ENCODE measurements around the gene MSANTD2. TPM values are rescaled to one million over a fixed set of nuclear protein-coding genes. Genes with fewer than 3 reads are reported as not detected.

MSANTD2 gene
- total RNA-seq, 3 donors from 2014 or later: 7.2 to 13.6 (median 8.4) TPM

DNA sequence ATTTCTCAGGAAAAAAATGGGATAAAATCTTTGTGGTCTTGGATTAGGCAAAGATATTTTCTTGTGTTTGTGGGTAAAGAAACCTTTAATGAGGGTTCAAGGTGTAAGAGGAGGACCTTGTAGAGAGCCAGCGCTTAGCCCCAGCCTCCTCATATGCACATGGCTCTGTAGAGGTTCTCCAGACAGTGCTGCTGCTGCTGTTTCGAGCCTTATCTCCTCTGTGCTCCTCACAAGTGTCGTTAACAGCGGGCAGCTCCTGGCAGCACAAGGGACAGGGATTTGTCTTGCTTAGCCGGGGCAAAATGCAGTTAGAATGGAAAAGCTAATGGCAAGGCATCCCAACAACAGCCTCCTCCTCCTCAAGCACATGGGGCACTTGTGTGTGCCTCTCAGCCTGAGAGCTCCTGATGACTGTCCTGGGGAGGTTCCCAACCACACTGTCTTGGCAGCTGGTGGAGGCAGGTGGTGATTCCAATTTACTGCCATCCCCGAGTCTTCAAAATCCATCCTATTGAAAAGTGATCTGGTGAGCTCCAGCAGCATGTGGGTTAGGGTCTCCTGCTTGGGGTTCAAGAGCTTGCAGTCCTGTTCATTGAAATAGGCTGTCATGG is 7.6 kb upstream of the MSANTD2 start:
- Histone ChIP-seq H3K9me3 (no peaks in the 10 kb centered on the region), H3K4me1 (ENCODE audit: low read depth) (no peaks in the 10 kb centered on the region), H3K4me3 (no peak overlapping the region), H3K36me3 (ENCODE audit: low read depth) (no peaks in the 10 kb centered on the region)
- DNase-seq (no peak), ATAC-seq (no peak)
- intact Hi-C loops (cut with DNase I, micrococcal nuclease): no loop called here
- TF ChIP-seq, protein P1, sequence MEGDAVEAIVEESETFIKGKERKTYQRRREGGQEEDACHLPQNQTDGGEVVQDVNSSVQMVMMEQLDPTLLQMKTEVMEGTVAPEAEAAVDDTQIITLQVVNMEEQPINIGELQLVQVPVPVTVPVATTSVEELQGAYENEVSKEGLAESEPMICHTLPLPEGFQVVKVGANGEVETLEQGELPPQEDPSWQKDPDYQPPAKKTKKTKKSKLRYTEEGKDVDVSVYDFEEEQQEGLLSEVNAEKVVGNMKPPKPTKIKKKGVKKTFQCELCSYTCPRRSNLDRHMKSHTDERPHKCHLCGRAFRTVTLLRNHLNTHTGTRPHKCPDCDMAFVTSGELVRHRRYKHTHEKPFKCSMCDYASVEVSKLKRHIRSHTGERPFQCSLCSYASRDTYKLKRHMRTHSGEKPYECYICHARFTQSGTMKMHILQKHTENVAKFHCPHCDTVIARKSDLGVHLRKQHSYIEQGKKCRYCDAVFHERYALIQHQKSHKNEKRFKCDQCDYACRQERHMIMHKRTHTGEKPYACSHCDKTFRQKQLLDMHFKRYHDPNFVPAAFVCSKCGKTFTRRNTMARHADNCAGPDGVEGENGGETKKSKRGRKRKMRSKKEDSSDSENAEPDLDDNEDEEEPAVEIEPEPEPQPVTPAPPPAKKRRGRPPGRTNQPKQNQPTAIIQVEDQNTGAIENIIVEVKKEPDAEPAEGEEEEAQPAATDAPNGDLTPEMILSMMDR (IDR thresholded peaks at IDR 0.05): no peak

GRCh38 chr11:124807201-124807600 is 7.0 kb upstream of the MSANTD2 start:
- H3K4me3 ChIP-seq: no peak overlapping the region
- no peaks in the 10 kb centered on the region for H3K9me3 ChIP-seq
- ATAC-seq: no peak
- TF ChIP-seq, protein P1 (IDR thresholded peaks at IDR 0.05): no peak
- H3K36me3 ChIP-seq (ENCODE audit: low read depth): no peaks in the 10 kb centered on the region
- no peak for DNase-seq
- intact Hi-C loops (cut with DNase I, micrococcal nuclease): no loop called here
- H3K4me1 ChIP-seq (ENCODE audit: low read depth): no peaks in the 10 kb centered on the region

DNA sequence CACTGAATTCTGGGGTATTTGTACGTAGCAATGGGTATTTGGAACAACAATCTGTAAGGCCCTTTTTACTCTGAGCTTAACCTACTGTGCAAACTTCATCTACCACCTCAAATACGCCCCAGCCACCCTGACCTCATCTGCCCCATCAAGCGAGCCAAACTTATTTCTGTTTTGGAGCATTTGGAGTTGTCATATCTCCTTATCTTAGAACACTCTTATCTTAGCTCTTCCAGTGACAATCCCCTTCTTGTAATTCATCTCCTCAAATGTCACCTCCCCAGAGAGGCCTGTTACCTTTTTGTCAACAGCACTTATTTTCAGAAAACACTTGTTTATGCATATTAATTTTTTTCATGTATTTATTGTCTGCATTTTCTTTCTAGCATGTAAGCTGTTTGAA is 4.7 kb upstream of the MSANTD2 start:
- intact Hi-C loops (cut with DNase I, micrococcal nuclease): no loop called here

GRCh38 chr11:124801636-124802312 is 1.6 kb upstream of the MSANTD2 start:
- intact Hi-C loops (cut with DNase I, micrococcal nuclease): no loop called here
- Histone ChIP-seq H3K4me3 (no peak overlapping the region), H3K4me1 (ENCODE audit: low read depth) (peaks cover 11% of the 10 kb centered on the region), H3K36me3 (ENCODE audit: low read depth) (no peaks in the 10 kb centered on the region), H3K9me3 (no peaks in the 10 kb centered on the region)
- ATAC-seq (no peak), DNase-seq (no peak)
- TF ChIP-seq, protein P1 (IDR thresholded peaks at IDR 0.05): no peak

More for the DNA sequence above, 4.7 kb upstream of the MSANTD2 start:
- TF ChIP-seq, protein P1 (IDR thresholded peaks at IDR 0.05): no peak
- Histone ChIP-seq H3K36me3 (ENCODE audit: low read depth) (no peaks in the 10 kb centered on the region), H3K4me3 (no peak overlapping the region), H3K9me3 (no peaks in the 10 kb centered on the region), H3K4me1 (ENCODE audit: low read depth) (no peaks in the 10 kb centered on the region)
- DNase-seq (no peak), ATAC-seq (no peak)

DNA sequence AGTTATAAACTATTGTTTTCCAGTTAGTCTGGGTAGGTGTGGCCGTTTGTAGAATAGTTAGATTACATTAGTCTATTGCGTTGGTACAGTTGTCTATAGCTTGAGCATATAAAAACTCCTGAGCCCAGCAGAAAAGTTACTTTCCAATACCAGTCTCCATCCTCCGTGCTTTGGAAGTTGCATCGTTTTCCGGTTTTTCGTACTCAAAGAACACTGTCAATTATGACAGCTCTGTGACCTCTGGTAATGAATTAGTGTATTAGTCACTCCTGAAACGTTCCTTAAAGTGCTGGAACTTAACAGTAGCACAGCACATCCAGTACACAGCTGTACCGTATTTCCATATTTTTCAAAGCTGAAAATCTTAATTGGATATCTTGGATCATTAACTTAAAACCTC is 808 bp upstream of the MSANTD2 start:
- ATAC-seq (peak; percentile 10), DNase-seq (no peak)
- H3K4me1 ChIP-seq (ENCODE audit: low read depth): peaks cover 11% of the 10 kb centered on the region
- H3K9me3 ChIP-seq: no peaks in the 10 kb centered on the region
- TF ChIP-seq, protein P1 (IDR thresholded peaks at IDR 0.05): no peak
- no peak overlapping the region for H3K4me3 ChIP-seq
- no peaks in the 10 kb centered on the region for H3K36me3 ChIP-seq (ENCODE audit: low read depth)
- intact Hi-C loops (cut with DNase I, micrococcal nuclease): no loop called here
